ENCODE data around the gene N4BP2. TPM values are rescaled to one million over a fixed set of nuclear protein-coding genes. Genes with fewer than 3 reads are reported as not detected.

N4BP2 gene
- total RNA-seq, 1 donor from 2014 or later, result 34.4 TPM

DNA sequence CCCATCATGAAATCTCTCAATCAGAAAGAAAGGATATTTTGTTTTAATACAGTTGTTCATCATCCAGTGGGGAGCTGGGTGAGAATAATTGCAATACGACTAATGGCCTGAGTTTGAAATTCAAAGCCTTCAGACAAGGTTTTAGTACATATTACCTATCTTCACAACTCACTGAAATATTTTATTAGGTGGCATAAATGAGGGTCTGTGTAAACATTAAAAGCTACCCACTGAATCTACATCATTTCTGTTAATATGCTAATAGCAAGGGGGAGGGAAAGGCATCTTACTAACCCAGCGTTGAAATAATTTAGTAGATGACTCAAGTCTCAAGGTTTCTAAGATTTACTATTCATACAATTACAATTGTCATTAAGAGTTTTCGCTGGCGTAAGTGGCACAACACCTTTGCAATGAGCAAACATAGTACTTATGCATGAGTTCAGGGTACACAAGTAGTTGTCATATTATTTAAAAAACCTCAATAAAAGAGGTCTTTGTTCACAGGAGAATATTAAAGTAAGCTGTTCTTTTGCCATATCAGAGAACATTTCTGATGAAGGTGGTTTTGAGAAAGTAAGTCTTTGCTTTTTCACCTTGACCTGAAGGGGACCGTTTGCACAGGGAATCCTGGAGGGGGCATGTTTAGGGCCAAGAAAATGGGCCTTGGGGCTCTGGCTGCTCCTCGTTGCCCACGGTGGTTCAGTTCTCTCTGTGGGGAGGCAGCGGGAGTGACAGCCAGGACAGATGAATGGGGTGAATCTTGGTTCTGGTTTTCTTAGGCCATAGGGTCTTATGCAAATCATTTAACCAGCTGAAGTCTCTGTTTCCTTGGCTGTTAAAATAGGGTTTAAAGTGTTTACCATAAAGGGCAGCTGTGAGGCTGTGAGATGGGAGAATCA is 135.7 kb downstream of the N4BP2 start:
- no peak for DNase-seq

DNA sequence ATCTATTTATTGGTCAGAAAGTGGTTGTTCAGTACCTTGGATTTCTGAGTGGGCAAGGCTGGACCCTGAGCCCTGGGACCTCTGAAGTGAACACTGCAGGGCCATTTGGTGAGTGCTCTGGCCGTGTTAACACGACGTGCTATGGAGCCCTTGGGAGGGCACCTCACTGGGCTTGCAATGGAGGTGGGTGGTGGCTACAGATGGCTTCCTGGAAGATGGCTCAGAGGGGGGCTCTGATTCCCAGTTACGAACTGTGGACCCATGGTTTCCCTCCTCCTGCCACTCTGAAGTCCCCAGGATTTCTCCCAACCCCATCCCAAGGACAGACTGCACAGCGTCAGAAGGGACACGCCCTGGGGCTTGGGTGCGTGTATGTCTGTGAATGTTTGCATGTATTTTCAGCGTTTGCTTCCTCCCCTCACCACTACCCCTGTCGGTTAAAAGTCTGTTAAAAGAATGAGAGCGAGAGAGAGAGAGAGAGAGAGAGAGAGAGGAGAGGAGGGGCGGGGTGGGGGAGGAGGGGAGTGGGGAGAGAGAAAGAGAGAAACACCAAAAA is 136.4 kb downstream of the N4BP2 start:
- no peak for DNase-seq

DNA sequence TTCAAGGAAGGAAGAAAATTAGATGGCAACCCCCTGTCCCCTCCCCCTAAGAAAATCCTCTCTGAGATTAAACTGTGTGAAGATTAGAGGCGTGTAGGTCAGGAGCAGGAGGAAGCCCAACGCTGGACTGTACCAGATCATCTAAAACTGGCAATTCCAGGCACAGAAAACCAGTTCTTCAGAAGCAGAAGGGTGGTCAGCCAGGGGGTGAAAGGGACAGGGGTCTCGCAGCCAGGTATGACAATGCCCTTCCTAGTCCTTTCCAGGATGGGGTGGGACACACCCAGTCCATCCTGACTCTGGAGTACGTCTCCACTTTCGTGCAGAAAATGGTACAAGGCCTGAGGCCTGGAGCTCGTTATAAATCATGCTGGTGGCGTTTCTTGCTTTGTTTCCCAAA is 136.9 kb downstream of the N4BP2 start:
- no peak for DNase-seq

DNA sequence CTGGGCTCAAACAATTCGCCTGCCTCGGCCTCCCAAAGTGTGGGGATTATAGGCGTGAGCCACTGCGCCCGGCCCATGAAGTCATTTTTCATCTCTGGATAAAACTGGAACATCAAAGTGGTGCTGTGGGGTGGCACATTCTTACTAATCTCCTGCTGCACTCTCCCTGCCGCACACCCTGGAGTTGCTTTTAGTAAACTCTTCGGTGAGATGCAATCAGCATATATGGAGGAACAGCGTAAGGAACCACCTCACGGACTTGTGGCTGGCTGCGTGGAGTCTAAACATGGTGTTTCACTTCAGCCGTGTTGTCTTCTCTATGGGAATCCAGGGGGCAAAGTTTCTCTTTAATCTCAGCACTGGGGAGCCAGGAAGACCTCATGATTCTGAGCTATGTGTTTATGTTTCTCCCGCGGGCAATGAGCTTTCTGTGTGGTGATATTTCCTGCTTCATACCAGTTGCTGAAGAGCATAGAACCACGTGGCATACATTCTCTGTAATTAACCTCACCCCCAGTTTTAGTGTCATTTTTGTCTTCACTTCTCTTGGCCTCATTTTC is 138.0 kb downstream of the N4BP2 start:
- DNase-seq, result no peak

DNA sequence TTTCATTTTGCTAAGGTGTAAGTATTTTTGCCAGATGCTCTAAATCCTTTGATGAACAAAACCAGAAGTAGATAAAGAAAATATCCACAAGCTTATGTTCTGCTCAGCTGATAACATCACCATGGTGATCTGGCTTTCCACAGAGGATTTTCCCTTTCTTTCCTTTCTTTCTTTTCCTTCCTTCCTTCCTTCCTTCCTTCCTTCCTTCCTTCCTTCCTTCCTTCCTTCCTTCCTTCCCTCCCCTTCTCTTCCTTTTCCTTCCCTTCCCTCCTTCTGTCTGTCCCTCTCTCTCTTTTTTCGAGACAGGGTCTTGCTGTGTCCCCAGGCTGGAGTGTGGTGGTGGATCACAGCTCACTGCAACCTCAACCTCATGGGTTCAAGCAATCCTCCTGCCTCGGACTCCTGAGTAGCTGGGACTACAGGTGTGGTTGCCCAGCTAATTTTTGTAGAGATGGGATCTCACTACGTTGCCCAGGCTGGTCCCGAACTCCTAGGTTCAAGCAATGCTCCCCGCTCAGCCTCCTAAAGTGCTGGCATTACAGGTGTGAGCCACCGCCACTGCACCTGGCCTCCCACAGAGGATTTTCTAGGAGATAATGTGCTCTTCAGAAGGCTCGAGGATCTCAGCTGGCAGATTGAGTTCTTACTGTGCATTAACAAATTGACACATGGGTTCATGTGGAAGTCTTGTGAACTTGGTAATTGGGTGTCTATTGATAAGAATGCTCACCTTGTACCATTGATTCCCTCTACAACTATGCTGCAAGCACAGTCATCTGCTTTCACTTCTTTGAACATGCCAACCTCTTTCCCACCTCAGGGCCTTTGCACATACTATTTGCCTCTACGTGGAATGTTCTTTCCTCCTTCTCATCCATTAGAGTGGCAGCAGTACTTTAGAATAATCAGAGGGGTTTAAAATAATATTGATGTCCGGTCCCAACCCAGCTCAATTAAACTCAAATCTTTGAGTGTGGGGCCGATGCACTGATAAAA is 138.8 kb downstream of the N4BP2 start:
- DNase-seq, result no peak

DNA sequence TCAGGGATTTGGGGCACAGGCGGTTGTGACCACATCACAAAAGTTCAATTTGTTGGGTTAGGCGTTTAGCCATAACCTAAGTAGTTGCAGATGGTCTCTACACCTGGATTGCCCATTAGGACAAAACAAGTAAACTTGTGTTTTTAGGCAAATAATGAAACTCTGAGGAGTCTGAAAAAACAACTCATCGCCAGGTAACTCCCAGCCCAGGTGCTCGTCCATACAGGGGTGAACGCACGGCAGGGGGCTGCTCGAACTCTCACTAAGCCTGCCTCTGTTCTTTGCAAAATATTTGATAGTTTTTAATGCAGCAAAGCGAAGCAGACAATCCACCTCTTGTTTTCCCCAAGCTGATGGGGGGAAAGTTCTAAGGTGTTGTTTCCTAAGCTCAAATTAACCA is 139.6 kb downstream of the N4BP2 start:
- DNase-seq, result no peak

DNA sequence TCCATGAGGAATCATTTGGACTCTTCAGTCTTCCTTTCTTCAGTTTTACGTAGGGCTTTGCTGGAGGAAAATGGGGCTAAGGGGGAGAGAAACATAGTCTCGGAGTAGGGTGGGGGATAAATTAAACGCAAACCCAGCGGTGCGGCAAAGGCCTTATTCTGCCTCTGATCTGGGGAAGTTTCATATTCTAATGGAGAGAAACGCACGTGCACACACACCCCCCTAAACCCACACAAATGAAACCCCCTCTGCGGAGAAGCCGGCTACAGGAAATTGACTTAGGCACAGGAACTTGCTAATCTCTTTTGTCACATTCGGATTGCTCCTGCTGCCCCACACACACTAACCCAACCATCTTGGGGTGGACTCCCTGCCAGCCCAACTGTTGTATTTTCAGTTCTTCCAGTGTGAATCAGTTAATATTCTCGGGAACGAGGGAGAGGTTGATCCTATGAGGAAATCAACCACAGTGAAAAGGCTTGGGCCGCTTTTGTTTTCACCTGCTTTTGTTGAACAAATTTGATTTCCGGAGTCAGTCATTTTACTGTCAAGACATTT is 140.2 kb downstream of the N4BP2 start, which contains the start of gene RHOH:
Gene RHOH (plus strand): TSS at position 308 of the 558 bp plus-strand sequence. CDS start 46,356 bp downstream, outside the sequence.
- DNase-seq, result no peak

DNA sequence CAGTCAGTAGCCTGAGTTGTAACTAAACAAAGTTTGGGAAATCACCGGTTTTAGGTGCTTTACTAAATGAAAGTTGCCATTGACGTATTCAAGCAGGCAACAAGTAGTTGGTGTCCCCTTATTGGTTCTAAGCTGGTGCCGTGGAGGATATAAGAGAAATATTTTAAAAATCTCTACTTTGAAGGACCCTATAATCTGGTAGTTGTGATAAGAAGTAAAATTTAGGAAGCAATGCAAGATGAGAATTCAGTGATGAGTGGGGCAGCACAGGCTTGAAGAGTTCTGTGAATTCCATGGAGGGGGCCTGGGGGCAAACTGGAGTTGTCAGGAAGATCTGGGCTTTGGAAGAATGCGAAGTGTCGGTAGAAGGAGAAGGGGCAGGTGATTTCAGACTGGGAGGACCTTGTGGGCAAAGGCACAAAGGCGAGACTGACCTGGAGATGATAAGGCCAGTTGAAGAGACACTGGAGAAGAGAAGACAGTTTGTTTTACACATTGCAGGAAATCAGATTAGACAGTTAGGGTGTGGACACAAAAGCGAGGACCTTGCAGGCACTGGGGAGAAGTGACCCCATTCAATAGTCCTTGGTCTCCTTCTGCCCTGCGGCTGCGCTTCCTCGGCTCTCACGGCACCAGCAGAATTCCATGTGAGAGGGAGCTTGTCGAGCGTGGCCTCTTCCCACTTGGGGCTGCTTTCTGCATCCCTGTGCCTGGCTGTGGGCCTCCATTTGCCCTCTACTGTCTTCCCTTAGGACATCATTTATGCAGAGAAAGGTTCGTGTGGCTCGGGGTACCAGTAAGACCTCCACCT is 141.4 kb downstream of the N4BP2 start:
- DNase-seq, result no peak

DNA sequence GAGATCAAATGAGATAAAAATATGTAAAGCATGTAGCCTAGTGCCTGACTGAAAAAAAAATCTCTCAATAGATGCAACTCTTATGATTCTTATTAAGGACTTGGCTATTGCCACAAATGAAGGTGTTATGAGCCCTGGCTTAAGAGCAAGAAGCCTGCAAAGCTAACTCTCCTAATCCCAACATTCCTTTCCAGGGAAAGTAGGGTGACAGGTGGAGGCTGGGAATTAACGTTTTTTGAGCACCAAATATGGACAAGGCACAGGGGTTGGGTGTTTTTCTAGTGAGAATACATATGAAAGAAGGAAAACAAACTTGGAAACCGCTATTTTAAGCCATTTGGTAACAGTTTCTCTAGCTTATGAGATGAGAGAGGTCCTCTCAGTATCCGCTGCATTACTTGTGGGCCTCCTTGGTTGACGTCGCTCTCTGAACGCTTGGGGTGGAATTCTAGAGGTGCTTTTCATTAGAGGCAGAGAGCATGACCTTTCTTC is 142.6 kb downstream of the N4BP2 start:
- DNase-seq, result no peak

DNA sequence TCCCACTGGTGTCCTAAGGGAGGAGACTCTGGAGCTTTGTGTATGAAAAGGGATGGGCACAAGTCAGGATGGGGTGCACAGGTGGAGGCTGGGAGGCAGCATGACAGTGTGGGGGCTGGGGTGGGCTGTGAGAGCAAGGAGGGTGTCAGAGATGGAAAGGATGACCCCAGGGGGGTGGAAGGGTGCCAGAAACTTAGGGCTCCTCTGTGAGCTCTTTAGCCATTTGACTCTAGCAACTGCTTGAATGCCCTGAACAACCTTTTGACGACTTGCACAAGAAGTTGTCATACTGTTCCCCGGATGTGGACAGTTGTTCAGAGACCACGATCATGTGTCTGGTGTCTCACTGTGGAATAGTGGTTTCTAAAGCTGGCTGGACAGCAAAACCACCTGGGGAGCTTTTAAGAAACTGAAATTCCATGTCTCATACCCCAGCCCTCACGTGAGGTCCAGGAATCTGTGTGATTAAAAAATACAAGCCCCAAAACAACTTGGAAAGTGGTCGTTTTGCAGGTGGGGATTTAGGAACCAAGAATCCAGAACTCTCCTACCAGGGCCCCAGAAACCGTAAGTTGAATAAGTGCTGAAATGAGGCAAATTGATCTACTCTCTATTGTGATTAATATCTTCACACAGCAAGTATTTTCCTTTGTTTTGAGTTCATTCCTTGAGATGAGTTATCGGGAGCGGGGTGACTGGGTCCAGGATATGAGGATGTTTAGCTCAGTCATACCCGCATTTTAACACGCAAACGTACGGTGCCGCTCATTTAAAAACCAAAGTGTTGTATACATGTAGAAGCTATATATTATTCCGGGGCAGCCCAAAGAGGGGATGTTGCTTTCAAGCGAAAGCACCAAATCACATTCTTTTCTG is 143.6 kb downstream of the N4BP2 start:
- no peak for DNase-seq

DNA sequence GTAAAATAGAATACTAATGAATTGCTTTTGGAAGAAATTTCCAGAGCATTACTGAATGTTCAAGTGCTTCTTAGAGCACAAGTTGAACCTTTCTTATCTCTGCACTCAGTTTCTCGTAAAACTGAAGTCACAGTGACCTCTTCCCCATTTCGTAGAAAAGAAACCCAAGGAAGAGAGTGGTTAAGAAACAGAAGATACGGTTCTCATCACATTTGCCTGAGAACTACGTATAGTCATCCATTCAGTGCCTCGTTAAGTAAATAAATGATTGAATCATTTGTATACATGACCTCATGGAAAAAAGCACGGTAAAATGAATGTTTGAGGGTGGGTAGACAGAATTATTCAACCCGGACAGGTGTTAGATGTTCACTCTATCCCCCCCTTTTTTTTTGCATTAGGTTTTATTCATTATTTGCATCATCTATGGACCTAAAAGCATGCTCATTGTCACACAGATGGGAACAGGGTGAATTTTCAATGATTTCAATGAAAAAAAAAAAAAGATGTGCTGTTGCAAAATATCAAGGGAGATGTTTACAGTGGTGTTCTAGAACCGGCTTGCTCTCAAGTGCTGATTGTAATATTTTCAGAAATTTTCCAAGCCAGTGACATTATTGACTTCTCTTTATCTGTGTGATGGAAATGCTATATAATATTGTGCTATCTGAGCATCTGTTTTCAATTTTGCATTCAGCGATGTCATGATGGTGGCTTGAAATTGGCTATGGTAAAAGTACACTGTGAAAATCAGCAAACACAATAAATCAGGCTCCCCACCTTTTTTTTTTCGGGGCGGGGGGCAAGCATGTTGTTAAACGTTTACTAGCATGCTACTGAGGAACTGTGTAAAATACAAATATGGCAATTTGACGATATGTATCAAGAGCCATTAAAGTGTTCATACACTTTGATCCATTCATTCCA is 144.5 kb downstream of the N4BP2 start:
- DNase-seq, result no peak

DNA sequence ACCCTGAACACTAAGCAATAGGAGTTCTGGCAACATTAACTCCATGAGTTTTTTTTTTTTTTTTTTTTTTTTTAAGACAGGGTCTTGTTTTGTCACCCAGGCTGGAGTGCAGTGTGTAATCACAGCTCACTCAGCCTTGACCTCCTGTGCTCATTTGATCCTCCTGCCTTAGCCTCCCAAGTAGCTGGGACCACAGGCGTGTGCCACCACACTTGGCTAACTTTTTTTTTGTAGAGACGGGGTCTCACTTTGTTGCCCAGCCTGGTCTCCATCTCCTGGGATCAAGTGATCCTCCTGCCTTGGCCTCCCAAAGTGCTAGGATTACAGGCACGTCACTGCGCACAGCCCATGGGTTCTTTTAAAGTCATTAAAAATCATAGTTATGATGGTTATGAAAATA is 145.2 kb downstream of the N4BP2 start:
- DNase-seq, result no peak

DNA sequence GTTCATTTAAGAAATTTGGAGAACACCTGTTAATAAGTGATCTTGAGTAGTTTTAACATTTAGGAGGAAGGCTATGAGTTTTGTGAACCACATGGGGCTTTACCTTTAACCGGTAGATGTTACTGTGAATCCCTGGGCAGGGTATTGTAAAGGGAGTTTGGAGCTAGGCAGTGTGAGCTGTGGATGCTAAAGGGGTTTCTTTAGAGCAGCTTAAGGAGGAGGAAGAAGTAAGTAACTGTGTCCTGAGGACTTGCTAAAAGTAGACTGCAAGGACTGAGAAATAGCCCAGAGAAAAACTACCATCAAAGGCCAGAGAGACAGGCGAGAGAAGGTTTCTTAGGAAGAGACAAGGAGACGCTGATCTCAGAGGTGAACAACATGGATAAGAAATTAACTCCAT is 145.8 kb downstream of the N4BP2 start:
- no peak for DNase-seq

DNA sequence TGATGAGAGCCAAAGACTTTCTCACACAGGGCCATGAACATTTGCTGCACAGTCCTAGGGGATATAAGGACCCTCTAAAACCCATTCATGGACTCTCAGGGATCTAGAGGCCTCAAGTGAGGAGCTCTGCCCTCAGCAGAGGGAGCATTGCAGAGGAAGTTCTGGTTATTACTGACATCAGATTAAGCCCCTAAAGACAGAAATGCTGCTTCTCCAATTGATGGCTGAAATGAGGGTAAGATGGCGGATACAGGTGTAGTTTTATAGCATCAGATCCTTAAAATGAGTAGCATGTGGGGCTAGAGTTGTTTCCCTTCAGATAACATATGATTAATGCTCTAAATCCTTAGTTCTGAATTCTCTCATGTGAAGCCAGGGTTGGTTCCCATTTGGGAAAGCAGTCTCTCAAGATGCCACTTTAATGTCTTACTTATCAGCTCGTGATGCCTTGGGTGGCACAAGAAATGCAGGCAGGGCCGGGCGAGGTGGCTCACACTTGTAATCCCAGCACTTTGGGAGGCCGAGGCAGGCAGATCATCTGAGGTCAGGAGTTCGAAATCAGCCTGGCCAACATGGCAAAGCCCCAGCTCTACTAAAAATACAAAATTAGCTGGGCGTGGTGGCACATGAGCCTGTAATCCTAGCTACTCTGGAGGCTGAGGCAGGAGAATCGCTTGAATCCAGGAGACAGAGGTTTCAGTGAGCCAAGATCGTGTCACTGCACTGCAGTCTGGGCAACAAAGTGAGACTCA is 148.0 kb downstream of the N4BP2 start:
- no peak for DNase-seq

DNA sequence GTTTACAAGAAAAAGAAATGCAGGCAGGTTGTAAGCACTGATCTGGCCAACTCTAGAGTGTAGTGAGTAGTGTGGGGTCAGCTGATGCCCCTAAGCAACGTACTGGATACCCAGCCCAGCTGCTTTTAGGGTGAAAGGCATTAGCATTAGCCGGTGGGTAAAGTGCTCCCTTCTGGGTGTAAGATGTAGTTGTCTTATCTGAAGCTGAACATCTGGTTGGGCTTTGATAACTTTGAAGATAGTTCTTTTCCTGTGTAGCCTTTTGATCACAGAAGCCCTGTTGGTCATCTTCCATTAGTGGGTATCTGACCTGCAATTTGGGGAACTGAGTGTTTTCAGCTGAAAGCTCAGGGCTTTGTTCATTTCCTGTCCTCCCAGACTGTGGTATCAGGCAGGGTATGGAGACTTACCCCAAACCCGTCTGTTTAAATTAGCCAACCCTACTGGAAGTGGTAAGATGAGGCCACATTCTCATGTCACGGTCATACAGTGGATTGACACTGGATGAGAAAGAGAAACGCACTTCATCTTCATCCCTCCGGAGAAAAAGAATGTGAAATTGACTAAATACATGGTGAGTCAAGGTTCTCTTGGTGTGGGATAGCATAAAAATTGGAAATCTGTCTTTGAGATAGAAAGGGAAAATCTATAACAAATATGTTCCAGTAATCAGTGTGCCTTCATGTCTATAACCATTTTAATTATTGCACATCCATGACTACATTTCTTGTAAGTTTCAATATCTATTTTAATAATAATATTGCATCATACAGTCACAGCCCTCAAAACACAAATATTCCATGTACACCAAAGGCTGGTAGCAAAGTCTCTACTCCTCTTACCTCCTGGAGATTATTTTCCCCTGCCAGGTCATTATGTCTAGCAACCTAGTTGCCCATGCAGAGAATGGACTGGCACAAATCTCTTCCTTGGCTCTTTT is 148.9 kb downstream of the N4BP2 start:
- no peak for DNase-seq

DNA sequence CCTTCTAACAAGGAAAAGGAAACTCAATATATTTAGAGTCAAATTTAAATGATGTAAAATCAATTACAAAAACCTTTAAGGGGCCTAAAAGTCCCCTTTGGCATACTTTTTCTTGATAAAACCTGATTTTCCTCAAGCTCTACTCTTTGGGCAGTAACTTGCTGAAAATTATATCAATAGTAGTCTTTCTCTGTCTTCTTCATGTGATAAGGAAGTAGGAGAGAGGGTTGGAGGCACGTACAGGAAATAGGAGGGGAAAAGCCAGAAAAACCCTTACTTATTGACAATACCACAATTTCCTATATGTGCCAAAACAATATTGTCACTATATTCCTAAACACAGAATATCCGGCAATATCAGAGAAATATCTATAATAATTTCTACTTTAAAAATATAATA is 149.8 kb downstream of the N4BP2 start:
- DNase-seq, result no peak
